ENCODE results near the gene USP7.

- TF ChIP-seq CTCF (IDR thresholded peaks at IDR 0.05) (no peak), TCF7L2 (IDR thresholded peaks at IDR 0.05; ENCODE audit: low read depth, low read length) (no peak)
Observed at GRCh38 chr16:8885674-8886592, 77.8 kb downstream of the USP7 start.

All from Panc1 (cell line).